GM21737 (cell line): Measurements from ENCODE around the gene PIK3C2B.

ENCODE experiments used
- ATAC-seq: cut with Tn5 transposase; IDR thresholded peaks from one replicate; pipeline ENCODE4 v1.9.1; 2021; ENCODE audit warnings: mild to moderate bottlenecking, moderate library complexity; ENCODE audit not compliant: unreplicated experiment

PIK3C2B gene

DNA sequence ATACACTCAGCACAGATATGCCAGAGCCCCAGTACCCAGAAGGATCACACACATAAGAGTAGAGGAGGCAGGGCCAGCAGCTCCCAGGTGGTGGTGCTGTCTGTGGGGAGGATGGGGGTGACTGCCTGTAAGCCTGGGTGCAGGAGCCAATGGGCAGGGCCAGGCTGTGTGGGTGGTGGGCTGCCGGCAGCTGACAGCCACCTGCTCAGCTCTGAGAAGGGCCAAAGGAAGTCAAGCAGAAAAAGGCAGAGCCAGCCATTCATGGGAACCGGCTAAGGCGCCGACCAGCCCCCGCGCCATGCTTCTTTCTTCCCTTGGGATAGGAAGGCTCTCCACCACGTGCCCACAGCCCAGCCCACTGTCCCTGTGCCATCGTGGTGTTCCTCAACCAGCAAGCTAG is 14.1 kb downstream of the PIK3C2B start:
- peak; percentile 55 for ATAC-seq

DNA sequence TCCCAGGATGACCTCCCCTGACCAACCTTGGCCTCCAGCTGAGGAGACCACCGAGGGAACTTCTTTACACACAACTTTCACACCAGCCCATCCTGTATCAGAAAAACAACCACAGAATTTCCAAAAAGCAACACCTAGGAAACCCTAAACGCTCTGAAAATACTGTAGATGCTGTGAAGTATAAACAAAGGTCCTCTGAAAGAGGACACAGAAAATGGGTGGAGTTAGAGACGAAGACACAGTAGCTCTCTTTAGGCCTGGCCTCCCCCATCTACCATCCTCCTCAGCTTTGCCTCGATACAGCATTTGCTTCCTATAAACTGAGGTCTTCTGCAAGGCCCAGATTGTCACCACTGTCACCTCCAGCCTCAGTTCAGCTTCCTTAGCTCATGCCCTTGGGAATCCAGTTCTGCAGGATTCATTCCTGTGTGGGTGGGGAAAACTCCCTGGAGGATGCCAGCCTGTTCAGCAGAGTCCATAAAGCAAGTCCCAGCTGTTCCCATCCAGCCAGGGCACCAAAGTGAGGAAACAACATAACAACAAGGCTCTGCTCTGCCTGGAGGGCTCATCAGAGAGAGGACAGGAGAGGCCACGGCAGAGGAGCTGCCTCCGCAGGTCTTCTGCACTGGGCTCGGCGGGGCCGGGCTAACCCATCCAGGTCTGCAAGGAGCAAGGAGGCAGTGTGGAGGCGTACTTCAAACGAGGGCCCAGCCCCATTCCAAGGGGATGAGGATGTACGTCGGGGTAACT is 15.0 kb downstream of the PIK3C2B start:
- no peak for ATAC-seq

DNA sequence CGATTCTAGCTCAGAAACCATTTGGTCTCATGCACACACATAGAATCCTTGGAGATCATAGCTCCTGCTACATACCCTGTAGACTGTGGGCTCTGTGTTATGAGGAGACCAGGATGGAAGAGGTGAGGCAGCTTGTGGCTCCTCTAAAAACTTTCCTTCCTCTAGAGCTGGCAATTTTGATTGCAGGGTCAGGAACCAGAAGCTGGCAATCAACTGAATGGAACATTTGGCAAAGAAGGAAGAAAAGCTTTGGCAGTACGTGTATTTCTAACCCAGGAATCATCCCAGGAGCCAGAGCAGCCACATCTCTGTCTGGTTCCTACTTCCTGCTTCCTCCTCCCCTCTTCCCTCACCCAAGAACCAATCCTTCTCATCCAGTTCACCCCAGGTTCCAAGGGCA is 15.7 kb downstream of the PIK3C2B start:
- ATAC-seq, result no peak

- no peak for ATAC-seq
These were observed 16.3 kb downstream of the PIK3C2B start for GRCh38 chr1:204478172-204478899.

GRCh38 chr1:204477036-204477740 is 17.4 kb downstream of the PIK3C2B start:
- ATAC-seq, result no peak

DNA sequence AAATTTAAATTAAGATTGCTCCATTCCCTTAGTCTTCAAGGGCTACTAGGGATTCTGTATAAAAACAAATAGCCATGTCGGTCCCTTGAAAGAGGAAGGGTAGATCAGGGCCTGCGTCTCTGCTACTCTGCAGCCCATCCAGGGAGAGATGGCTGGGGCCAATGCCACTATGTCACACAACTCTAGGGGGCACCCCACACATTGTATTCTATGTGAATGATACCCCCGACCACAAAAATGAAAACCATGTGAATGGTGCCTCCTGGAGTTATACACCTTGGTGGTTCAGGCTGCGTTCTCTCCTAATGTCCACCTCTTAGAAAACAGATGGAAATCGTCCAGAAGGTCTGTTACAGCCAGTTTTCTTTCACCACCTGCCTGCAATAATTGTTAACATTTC is 18.0 kb downstream of the PIK3C2B start:
- ATAC-seq, result no peak

GRCh38 chr1:204475656-204476432 is 18.8 kb downstream of the PIK3C2B start:
- no peak for ATAC-seq

DNA sequence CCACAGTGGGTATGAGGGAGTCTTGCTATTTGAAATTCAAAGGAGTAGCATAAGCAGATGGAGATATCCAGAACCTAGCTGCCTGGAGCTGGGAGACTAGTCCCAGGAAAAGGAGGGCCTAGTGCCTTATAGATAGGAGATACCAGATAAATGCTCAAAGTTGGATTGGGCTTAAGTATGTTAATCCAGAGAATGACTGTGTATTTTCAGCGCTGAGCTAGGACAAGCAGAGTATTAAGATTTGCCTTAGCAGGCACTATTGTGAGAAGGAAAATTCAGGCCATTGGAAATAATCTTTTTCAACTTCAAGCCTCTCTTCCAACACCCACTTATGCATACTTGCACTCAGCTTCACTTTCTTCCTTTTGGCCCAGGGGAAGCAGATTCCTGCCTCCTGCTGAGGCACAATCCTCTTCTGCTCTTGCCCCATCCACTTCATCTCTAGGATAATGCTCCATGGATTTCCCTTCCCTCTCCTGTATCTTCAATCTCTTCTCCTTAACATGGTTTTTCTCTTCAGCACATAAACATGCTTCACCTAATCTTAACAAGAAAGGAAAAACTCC is 21.1 kb downstream of the PIK3C2B start:
- no peak for ATAC-seq

DNA sequence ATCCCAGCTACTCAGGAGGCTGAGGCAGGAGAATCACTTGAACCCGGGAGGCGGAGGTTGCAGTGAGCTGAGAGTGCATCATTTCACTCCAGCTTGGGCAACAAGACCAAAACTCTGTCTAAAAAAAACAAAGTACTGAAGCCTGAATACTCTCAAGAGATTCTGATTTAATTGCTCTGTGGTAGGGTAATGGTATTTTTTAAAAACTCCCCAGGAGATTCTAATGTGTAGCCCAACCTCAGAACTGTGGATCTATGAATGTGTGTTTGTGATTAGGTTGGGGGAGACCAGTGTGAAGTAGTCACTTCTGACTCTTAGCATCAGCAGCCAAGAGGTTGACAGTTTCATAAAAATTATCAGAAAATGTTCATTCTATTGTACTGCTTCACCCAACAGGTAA is 21.9 kb downstream of the PIK3C2B start:
- ATAC-seq, result no peak

DNA sequence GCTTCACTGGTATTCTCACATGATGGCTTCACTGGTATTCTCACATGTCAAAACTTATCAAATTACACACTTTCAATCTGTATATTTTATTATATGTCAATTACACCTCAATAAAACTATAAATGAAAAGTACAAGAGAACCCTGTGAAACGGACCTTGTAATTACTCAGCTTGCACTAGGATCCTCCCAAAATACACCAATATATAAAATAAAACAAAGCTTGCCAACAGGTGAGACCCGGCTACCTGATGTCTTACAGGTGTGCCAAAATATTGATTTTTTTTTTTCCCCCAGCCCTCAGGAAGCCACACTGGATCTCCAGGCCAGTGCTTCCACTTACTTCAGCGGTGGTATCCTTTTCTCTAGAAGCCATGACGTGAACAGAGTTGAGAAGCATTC is 22.9 kb downstream of the PIK3C2B start:
- no peak for ATAC-seq

DNA sequence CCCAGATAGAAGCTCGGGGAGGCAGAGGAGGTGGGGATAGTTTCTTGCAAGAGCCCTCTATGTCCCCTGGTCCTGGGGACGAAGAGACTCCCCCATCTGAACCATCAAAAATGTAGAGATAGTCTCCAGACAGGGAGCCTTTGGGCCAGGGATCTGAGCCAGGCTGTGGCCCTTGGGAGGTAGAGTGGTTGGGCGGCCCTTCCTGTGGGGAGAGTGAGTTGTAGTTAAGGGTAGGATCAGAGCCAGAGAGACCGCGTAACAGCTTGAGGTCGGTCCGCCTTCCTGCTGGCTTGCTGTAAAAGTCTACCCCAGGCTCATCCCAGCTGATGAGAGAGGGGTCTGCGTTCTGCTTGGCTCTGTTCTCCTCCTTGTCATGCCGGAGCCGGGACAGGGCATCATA is 25.3 kb downstream of the PIK3C2B start:
- no peak for ATAC-seq

GRCh38 chr1:204468766-204469302 is 25.8 kb downstream of the PIK3C2B start:
- no peak for ATAC-seq

DNA sequence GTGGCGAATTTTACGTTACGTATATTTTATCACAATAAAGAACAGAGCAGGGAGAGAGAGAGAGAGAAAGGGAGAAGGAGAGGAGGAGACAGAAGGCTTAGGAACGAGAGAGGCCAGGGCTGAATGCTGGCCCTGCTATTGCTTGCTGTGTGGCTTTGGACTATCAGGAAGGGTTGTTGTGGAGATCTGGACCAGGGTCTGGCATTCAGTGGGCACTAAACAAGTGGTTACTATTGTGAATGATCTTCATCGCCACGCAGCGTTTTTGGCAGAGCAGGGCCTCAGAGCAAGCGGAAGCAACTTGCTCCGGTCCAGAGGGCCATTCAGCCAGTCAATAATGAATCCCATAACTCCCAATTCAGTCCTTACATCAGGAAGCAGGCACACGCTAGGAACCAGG is 26.4 kb downstream of the PIK3C2B start:
- no peak for ATAC-seq

- ATAC-seq, result no peak
These were observed 27.9 kb downstream of the PIK3C2B start for GRCh38 chr1:204466416-204467405.

- ATAC-seq, result peak; percentile 55
These were observed 28.8 kb downstream of the PIK3C2B start for GRCh38 chr1:204465546-204466415.

DNA sequence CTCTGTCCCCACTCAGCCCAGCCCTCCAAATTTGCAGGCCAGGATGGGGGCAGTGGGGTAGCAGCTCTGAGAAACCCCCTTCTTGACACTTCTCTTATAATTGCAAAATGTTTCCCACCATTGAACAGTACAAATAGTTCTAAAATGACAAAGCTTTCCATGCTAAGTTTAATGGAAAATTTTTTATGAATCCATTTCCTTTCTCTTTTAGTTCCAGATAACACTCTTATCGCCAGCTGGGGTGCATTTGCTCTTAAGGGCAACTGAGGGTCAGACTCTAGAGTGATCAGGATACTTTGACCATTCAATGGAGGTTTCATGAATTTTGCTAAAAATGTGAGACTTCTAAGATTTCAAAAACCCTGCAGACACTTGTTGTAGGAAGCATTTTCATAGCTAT is 29.9 kb downstream of the PIK3C2B start:
- no peak for ATAC-seq

- no peak for ATAC-seq
These were observed 30.4 kb downstream of the PIK3C2B start for GRCh38 chr1:204464187-204464631.
